ENCODE results near the gene MGA. TPM values are rescaled to one million over a fixed set of nuclear protein-coding genes. Genes with fewer than 3 reads are reported as not detected.

Gene MGA
- total and polyA plus RNA-seq, 2 donors (not counting 3 experiments of a cell fraction or from before 2014, with no cell fraction given): 4.1 to 36.5 TPM

DNA sequence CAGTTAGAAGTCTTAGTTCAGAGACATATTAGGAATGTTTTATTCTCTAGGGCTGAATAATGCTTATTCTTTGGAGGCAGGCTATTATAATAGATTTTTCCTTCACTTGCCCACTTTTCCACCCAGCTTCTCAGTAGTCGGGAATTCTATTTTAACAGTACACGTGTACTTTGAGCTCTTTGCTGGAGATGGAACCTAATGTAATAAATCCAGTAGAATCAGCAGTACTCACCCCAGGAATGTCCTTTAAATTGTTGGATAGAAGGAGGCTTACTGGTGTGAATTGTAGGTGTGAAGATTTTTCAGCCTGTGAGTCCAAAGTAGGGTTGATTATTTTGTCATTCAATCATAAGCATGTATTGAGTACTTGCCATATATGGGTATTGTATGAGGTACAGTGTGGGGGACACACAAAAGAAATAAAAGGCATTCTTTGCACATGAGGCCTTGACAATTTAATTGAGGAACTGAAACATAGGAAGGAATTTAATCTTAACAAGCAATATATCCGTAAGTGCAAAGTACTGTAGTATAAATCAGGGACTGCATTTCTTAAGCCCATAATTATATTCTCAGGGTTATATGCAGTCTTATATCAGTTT lies 29.5 kb upstream of the MGA start:
- dilution Hi-C loops (cut with MboI; ENCODE audit: extremely low pct_ligation_motif_present, low sequenced_read_pairs): no loop called here
- intact Hi-C loops (cut with micrococcal nuclease): no loop called here
- POLR2A ChIA-PET: no interaction called here

DNA sequence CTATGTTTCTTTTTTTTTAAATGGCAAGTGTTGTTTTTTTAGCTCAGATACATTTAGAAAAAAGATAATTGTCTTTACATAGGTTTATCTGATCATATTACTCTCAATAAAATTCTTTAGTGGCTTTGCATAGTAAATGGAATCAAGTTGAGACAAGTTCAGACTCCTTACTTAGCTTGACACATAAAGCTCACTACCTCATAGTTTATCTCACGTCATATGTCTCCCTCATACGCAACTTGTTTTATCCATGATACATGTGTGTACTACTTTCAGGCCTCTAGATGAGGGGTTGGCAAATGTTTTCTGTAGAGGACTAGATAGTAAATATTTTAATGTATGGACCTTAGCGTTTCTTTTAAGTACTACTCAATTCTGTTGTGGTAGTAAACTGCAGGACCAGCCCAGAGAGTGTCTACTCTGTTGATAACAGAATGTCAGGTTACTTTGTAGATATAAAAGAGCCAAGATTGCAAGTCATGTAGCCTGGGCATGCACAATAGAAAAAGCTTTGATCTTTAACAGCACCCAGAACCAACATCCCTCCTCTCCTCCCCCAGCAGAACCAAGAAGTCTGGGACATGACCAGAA lies 28.2 kb upstream of the MGA start:
- no peak overlapping the region for H3K4me2 ChIP-seq (ENCODE audit: insufficient read depth, low read length)
- H4K20me1 ChIP-seq (replicated peaks; ENCODE audit: control insufficient read depth, extremely low read depth, insufficient read depth, low read length): no peaks in the 10 kb centered on the region
- intact Hi-C loops (cut with micrococcal nuclease): no loop called here
- no peak overlapping the region for H2AFZ ChIP-seq (ENCODE audit: low read depth, low read length)
- no peaks in the 10 kb centered on the region for H3K79me2 ChIP-seq (ENCODE audit: control insufficient read depth, insufficient read depth, low read length)
- FAIRE-seq (no peak), DNase-seq (ENCODE audit: low read depth, low spot score) (no peak)
- H3K27ac ChIP-seq (ENCODE audit: insufficient read depth, low read depth, low read length): no peak overlapping the region
- ChIA-PET CTCF (interaction anchor here (2.3 kb wide), 1 partner anchor 15 kb away, joined by 7 read pairs; no protein-coding TSS in a partner anchor), POLR2A (no interaction called here)
- no peaks in the 10 kb centered on the region for H3K36me3 ChIP-seq (ENCODE audit: control insufficient read depth in 2 of 2, extremely low read depth in 1 of 2, insufficient read depth in 2 of 2, low read length in 2 of 2)
- no peak overlapping the region for H3K9ac ChIP-seq (replicated peaks; ENCODE audit: extremely low read depth, insufficient read depth, low read length)
- TF ChIP-seq JUN (IDR thresholded peaks at IDR 0.05; ENCODE audit: borderline replicate concordance, insufficient read depth, insufficient read length, low read depth): no peak
- no peak for TF ChIP-seq POLR2AphosphoS5 (IDR thresholded peaks at IDR 0.05; ENCODE audit: insufficient read depth, low read depth, low read length)
- no peak for TF ChIP-seq EZH2 (IDR thresholded peaks at IDR 0.05; ENCODE audit: borderline replicate concordance, low read depth, low read length, severe bottlenecking)
- TF ChIP-seq GATA2 (IDR thresholded peaks at IDR 0.05; ENCODE audit: insufficient read depth, insufficient read length, low read depth, low read length): no peak
- TF ChIP-seq, protein P1, sequence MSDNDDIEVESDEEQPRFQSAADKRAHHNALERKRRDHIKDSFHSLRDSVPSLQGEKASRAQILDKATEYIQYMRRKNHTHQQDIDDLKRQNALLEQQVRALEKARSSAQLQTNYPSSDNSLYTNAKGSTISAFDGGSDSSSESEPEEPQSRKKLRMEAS (IDR thresholded peaks at IDR 0.05; ENCODE audit: insufficient read depth, insufficient read length): no peak
- no peak for TF ChIP-seq POLR2A (IDR thresholded peaks at IDR 0.05; ENCODE audit: low read depth, low read length)
- no peak for TF ChIP-seq FOS (IDR thresholded peaks at IDR 0.05; ENCODE audit: borderline replicate concordance, insufficient read depth, low read length)
- TF ChIP-seq, protein P2, sequence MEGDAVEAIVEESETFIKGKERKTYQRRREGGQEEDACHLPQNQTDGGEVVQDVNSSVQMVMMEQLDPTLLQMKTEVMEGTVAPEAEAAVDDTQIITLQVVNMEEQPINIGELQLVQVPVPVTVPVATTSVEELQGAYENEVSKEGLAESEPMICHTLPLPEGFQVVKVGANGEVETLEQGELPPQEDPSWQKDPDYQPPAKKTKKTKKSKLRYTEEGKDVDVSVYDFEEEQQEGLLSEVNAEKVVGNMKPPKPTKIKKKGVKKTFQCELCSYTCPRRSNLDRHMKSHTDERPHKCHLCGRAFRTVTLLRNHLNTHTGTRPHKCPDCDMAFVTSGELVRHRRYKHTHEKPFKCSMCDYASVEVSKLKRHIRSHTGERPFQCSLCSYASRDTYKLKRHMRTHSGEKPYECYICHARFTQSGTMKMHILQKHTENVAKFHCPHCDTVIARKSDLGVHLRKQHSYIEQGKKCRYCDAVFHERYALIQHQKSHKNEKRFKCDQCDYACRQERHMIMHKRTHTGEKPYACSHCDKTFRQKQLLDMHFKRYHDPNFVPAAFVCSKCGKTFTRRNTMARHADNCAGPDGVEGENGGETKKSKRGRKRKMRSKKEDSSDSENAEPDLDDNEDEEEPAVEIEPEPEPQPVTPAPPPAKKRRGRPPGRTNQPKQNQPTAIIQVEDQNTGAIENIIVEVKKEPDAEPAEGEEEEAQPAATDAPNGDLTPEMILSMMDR (IDR thresholded peaks at IDR 0.05; ENCODE audit: extremely low read depth in 1 of 2, insufficient read depth in 1 of 2, low read depth in 1 of 2, low read length in 2 of 2): no peak
- TF ChIP-seq MYC (IDR thresholded peaks at IDR 0.05; ENCODE audit: low read depth, low read length): no peak
- no TSS peak for BruUV-seq (replicated peaks)
- peaks cover 2% of the 10 kb centered on the region for H3K4me1 ChIP-seq (ENCODE audit: control insufficient read depth, extremely low read depth, insufficient read depth, low read length)
- dilution Hi-C loops (cut with MboI; ENCODE audit: extremely low pct_ligation_motif_present, low sequenced_read_pairs): no loop called here
- no peaks in the 10 kb centered on the region for H3K9me3 ChIP-seq (replicated peaks; ENCODE audit: control insufficient read depth, insufficient read depth, low read length)
- no peaks in the 10 kb centered on the region for H3K27me3 ChIP-seq (ENCODE audit: control insufficient read depth in 2 of 2, insufficient read depth in 2 of 2, low read length in 2 of 2)
- no peak overlapping the region for H3K4me3 ChIP-seq (replicated peaks in 1 of 3; ENCODE audit: insufficient read depth in 1 of 3, low read depth in 1 of 3, low read length in 3 of 3)
- H3K9me1 ChIP-seq (replicated peaks; ENCODE audit: control insufficient read depth, extremely low read depth, insufficient read depth, low read length): no peaks in the 10 kb centered on the region

More for the DNA sequence above, 29.5 kb upstream of the MGA start:
- H3K4me2 ChIP-seq (ENCODE audit: insufficient read depth, low read length): no peak overlapping the region
- H3K9me3 ChIP-seq (replicated peaks; ENCODE audit: control insufficient read depth, insufficient read depth, low read length): no peaks in the 10 kb centered on the region
- H2AFZ ChIP-seq (ENCODE audit: low read depth, low read length): no peak overlapping the region
- peaks cover 2% of the 10 kb centered on the region for H3K4me1 ChIP-seq (ENCODE audit: control insufficient read depth, extremely low read depth, insufficient read depth, low read length)
- H3K79me2 ChIP-seq (ENCODE audit: control insufficient read depth, insufficient read depth, low read length): no peaks in the 10 kb centered on the region
- H4K20me1 ChIP-seq (replicated peaks; ENCODE audit: control insufficient read depth, extremely low read depth, insufficient read depth, low read length): no peaks in the 10 kb centered on the region
- H3K36me3 ChIP-seq (ENCODE audit: control insufficient read depth in 2 of 2, extremely low read depth in 1 of 2, insufficient read depth in 2 of 2, low read length in 2 of 2): no peaks in the 10 kb centered on the region
- FAIRE-seq (no peak), DNase-seq (ENCODE audit: low read depth, low spot score) (no peak)
- no peak for TF ChIP-seq EZH2 (IDR thresholded peaks at IDR 0.05; ENCODE audit: borderline replicate concordance, low read depth, low read length, severe bottlenecking)
- TF ChIP-seq FOS (IDR thresholded peaks at IDR 0.05; ENCODE audit: borderline replicate concordance, insufficient read depth, low read length): no peak
- TF ChIP-seq POLR2AphosphoS5 (IDR thresholded peaks at IDR 0.05; ENCODE audit: insufficient read depth, low read depth, low read length): no peak
- TF ChIP-seq, protein P1 (IDR thresholded peaks at IDR 0.05; ENCODE audit: insufficient read depth, insufficient read length): no peak
- no peak for TF ChIP-seq JUN (IDR thresholded peaks at IDR 0.05; ENCODE audit: borderline replicate concordance, insufficient read depth, insufficient read length, low read depth)
- CTCF ChIA-PET: interaction anchor here (1.5 to 2.8 kb wide), 3 partner anchors 16 to 165 kb away, joined by 4 to 10 read pairs (median 7); no protein-coding TSS in a partner anchor
- H3K27me3 ChIP-seq (ENCODE audit: control insufficient read depth in 2 of 2, insufficient read depth in 2 of 2, low read length in 2 of 2): no peaks in the 10 kb centered on the region
- no peak overlapping the region for H3K9ac ChIP-seq (replicated peaks; ENCODE audit: extremely low read depth, insufficient read depth, low read length)
- H3K27ac ChIP-seq (ENCODE audit: insufficient read depth, low read depth, low read length): no peak overlapping the region
- BruUV-seq (replicated peaks): no TSS peak
- H3K4me3 ChIP-seq (replicated peaks in 1 of 3; ENCODE audit: insufficient read depth in 1 of 3, low read depth in 1 of 3, low read length in 3 of 3): no peak overlapping the region
- H3K9me1 ChIP-seq (replicated peaks; ENCODE audit: control insufficient read depth, extremely low read depth, insufficient read depth, low read length): no peaks in the 10 kb centered on the region

Measured in endothelial cell of umbilical vein (primary cell).